NCI-H446 treated with DMSO at 0.1 percent for 48 hours (cell line): ENCODE measurements around the gene ZNHIT3.
"Not testable (repeated sequence)": the region's sequence is repeated elsewhere in the genome, so short reads cannot be mapped to it uniquely, and the experiment has no call there.

Experiments used
- DNase-seq: peaks from one replicate; lab custom pipeline; 2025; lab: John Stamatoyannopoulos, UW

Gene ZNHIT3

DNA sequence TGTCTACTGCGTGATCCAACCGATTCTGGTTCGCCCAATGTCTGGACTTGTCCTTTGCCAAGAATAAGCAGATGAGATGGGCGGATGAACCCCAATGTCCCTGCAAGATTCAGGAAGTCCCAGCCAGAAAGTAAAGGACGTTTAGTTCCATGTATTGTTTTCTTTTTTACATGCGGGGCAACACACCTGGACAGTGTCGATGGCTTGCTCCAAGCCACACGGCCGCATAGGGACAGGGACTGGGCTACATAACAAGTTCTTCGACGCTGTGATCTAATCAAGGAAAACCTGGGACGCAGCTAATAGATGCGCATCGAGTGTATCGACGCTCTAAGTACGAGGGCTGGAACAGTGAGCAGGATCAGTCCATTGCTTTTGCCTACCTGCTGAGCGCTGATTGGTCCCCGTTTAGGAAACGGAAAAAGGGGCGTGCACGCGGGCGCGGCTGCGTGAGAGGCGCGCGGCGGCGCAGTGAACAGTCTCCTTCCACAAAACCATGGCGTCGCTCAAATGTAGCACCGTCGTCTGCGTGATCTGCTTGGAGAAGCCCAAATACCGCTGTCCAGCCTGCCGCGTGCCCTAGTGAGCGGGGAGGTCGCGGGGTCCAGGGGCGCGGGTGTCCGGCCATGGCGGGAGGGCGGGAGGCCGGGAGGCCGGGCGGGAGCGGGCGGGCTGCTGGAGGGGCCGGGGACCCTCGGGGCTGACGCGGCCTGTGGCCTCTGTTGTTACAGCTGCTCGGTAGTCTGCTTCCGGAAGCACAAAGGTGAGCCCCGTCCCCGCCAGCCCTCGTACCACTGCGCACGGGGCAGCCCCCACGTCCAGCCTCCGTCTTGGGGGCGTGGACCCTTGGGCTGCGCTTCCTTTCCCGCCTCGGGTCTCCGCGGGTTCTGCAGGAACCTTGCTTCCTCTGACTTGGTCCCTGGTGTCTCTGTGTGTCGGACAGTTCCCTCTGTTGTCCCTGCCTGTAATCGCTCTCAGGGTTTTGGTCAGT, at the start of gene ZNHIT3:
TSS of gene ZNHIT3 (plus strand) at position 478 of the 991 bp plus-strand sequence. CDS start at position 497, 19 bp downstream.
- DNase-seq = peak; percentile 88

GRCh38 chr17:36441792-36442191, 44.7 kb upstream of the ZNHIT3 start:
- DNase-seq = not testable (repeated sequence)

DNA sequence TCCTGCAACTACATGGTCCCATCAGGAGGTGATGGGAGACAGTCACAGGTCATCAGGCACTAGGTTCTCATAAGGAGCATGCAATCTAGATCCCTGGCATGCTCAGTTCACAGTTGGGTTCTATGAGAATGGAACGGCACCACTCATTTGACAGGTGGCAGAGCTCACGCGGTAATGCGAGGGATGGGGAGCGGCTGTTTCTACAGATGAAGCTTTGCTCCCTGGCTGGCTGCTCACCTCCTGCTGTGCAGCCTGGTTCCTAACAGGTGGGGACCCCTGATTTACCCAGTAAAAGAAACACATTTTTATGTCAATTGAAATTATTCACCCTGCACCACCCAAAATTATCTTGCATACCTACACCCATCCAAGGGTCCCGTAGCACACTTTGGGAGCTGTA, 42.7 kb upstream of the ZNHIT3 start:
- DNase-seq = no peak

DNA sequence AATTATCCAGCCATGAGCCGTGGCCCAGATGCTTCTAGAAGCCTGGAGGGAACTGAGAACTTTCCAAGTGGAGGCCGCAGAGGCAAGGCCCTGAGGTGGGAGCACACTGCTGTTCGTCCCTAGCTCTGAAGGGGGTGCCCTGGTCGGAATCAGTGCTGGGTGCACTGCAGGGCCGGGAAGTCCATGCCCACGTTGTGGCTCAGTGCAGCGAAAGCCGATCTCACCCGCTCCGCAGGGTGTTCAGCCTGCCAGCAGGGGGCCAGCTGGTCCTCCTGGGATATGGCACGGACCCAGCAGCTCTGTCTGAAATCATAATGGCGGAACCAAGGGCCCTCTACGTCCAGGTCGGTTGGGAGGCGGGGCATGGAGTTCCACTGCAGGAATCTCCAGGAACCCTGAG, 36.5 kb upstream of the ZNHIT3 start:
- not testable (repeated sequence) for DNase-seq

- not testable (repeated sequence) for DNase-seq
These were observed 33.6 kb upstream of the ZNHIT3 start for GRCh38 chr17:36452888-36453287.

- not testable (repeated sequence) for DNase-seq
These were observed 28.8 kb upstream of the ZNHIT3 start for GRCh38 chr17:36457701-36458100.

DNA sequence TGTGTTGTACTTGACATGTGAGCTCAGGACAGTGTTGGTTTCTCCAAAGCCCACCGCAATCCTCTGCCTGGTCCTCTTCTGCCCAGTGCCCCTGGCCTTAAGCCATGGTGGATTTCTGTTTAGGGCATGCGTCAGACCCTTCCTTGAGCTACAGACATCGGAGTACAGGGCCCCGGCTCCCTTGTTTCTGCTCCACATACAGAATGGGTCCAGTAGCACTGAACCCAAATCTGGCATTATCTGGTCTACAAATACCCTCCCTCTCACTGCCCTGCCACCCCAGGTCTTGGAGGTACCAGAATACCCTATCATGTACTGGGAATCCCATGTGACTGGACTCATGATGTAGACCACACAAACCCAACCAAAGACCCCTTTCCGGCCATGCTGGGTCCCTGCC, 27.4 kb upstream of the ZNHIT3 start:
- DNase-seq = no peak

DNA sequence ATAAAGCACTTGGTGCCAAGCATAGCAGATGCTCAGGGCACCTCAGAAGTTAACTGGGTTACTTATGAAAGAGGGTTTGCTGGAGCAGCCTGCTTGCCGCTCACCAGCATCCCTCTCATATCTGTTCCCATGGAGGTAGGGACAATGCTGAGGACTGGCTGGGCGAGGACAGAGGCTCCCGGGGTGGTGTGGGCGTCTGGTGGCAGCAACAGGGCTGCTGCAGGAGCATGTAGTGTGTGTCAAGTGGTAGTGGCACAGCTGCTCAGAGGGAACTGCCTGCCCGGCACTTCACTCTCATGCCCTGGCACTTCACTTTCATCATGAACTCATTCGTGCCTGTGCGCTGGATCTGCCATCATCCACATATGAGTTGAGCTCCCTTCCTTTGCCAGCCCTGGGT, 26.9 kb upstream of the ZNHIT3 start:
- DNase-seq = no peak

GRCh38 chr17:36460265-36460937, 26.1 kb upstream of the ZNHIT3 start:
- no peak for DNase-seq

DNA sequence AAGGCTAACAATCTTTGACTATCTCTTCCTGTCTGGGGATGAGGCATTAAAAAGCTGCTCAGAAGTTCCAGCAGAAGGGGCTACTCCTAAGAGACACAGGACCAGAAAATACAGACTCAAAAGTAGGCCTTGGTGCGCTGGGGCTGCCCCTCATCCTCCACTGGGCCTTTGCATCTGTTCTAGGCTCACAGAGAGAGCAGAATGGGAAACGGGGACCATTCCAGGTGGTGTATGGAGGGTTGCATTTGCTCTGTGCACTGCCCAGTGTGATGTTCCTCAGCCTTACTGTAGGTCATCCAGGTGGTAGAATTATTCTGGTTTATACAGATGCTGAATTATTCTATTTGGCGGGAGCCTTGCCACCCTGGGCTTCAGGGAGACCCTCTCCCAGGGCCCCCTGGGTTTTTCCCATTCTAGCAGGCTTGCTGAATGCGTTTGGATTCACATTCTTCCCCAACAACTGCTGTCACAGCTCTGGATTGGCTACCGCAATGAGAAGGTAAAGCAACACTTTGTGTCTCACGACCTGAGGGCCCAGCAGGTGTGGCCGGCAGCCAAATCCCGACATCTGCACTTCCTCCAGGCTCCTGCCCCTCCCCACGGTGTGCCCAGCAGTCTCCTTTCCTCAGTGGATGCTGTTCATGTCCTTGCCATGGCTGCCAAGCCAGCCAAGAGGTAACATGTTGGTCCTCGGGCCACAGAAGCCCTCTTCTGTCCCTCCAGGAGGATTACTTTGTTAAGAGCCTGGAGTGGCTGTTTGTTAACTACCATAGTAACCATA, 25.0 kb upstream of the ZNHIT3 start:
- no peak for DNase-seq

DNA sequence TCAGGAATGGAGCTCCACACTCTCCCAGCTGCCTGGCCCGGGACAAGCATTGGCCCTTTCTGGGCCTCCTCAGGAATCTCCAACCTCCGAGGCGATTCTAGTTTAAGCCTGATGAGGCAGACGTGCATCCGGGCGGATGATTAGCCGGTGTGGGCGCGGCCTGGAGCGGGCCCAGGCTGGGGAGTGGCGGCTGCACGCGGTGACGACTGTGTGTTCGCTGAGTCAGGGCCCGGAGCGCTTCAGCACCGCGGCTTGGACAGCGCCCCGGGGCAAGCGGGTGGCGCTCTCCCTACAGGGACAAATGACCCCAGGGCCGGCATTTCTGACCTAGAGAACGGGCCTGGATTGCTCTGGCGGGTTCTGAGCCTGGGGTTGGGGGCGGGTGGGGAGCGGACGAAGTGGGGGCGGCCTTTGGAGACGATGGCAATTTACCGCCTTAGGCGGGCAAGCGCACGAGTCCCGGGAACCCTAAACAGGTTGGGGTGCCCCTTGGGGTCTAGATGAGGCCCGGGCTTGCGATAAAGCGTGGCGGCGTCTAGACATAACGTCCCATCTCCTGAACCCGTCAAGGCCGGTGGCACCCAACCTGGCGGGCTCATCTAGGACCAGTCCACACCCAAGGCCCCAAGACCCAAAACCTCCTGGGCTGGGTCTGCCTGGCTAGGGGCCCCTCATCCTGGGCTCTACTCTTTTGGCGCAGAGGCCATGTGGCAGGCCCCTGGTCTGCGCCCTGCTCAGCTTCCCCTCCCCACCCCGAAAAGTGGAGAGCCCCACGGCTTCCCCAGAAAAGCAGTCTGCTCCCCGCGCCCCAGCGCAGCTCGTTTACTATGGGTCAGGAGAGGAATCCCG, 22.3 kb upstream of the ZNHIT3 start:
- DNase-seq = peak; percentile 12

DNA sequence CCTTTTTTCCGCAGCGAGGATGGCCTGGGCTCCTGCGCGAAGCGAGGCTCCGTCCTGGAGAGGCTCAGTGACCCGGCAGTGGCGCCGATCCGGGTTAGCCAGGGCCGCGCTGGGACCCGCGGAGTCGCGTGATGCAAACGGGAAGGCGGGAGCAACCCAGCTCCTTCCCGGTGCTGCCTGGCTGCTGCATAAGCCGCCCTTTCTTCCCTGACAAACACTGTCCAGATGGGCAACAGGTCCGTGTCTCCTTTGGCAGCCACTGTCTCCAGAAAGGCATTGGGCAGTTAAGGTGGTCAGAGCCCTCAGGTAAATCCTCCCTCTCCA, 21.8 kb upstream of the ZNHIT3 start:
- no peak for DNase-seq

DNA sequence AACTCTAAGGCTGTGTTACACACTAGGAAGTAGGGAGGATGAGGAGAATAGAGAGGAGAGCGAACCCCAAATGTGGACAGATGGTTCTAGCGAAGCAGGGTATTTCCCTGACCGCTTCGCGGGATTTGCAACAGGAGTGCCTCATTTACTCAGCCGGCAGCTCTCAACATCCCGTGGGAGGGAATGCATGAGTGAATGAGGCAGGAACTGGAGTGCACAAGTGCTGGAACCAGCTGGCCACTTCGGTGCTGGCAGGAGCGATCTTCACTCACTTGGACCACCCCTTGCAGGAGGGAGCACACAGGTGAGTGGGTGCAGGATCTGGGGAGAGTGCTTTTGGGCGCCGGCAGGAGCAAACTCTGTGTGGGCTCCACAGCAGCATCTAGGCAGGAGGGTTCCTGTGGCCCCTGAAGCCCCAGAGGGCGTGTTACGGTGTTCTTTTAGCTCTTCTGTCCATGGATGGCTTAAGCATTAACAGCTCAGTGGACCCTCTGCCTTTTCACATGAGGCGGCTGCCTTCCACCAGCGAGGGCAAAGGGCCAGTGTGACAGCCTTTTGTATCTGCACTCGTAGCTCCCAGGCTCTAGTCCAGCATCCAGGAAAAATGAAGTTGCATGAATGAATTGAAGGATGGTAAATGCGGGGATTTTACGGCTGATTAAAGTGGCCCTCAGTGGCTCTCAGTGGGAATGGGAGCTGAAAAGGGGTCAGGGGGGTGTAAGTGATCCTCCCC, 17.4 kb upstream of the ZNHIT3 start:
- DNase-seq = no peak

GRCh38 chr17:36469733-36470132, 16.7 kb upstream of the ZNHIT3 start:
- no peak for DNase-seq

DNA sequence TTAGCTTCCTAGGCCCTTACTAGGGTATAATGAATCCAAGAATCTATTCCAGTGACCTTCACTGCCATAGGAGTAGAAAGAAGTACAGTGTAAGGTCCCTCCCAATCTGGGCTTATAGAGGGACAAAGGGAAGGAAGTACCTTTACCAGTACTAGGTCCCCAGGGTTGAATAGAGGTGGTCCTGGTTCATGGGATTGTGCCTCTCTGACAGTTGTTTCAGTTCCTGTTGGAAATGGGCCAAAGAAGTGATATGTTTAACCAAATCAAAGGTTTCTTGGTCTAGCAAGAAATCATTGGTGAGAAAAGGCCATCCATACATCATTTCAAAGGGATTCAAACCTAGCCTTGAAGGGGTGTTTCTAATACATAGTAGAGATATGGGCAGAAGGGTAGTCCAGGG, 16.0 kb upstream of the ZNHIT3 start:
- DNase-seq = no peak

- DNase-seq = no peak
These were observed 11.9 kb upstream of the ZNHIT3 start for GRCh38 chr17:36474571-36474970.

GRCh38 chr17:36475346-36475970, 11.0 kb upstream of the ZNHIT3 start:
- no peak for DNase-seq

DNA sequence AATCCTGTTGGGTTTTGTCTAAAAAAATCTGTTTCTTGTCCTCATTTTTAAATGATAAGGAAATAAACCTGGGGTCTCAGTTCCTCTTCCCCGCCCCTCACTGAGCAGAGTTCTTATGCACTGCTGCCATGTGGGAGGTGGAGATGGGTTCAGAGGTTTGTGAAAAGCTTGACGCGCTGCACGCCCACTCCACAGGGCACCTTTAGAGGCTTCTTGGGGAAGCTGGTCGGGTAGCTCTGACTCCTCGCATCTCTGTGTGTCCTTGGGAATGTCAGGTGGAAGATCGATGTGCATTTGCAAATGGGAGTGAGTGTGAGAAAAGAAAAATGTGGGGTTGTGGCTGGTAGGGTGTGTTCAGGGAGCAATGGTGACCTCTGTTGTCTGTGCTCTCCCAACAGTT, 4.7 kb upstream of the ZNHIT3 start:
- no peak for DNase-seq

DNA sequence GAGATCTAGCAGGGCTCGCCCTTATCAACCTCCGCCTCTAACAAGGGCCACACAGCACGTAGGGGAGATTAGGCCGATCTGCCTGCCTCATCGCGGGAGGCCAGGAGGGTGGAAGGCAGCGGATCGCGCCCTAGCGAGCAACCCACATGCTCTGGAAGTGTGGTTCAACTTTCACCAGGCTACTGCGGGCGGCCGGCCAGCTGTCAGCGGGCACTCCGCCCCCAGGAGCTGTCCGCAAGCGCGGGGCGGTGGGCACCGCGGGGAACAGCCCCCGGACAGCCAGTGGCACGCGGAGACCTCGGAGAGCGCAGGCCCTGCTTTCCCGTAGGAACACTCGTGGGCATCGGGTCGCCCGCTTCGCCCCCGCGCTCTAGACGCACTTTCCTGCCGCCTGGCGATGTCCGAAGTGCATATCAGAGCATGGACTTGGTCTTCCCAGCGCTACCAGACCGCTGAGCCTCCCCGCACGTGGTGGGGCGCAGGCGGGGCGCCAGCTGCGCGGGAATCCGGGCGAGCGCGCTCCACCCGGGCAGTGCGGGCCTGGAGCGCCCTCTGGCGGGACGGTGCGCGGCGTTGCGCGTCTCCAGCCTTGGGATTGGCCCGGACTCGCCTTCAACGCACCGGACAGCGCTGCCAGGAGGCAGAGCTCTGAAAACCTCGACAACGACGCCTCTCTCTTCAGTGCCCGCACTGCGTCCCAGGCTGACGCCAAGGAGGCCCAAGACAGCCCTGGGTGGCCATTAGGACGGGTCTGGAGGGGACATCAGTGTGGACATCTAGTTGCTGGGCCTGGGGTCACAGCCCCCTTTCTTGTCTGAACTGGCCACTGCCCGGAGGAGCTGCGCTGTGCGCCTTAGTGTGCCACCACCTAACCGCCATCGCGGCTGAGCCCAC, 3.6 kb upstream of the ZNHIT3 start:
- peak; percentile 61 for DNase-seq
